ENCODE results near the gene PPME1.
"Not testable (repeated sequence)": the region's sequence is repeated elsewhere in the genome, so short reads cannot be mapped to it uniquely, and the experiment has no call there.

PPME1 gene

GRCh38 chr11:74170694-74171629 is at the start of gene PPME1, which contains the start of gene C2CD3:
PPME1 (plus strand) TSS chr11:74171289; CDS start chr11:74171422, 133 bp downstream.
C2CD3 (minus strand) TSS chr11:74171002; CDS start chr11:74170792, 210 bp downstream.
- Histone ChIP-seq H3K36me3 (ENCODE audit: control insufficient read depth, low read length) (peaks cover 55% of the 10 kb centered on the region), H3K27ac (ENCODE audit: low read depth, low read length) (peak within 1 kb of the TSS; percentile 70), H3K4me1 (ENCODE audit: control insufficient read depth, low read length) (peaks cover 38% of the 10 kb centered on the region), H3K9me3 (ENCODE audit: control insufficient read depth, insufficient read depth, low read length) (no peaks in the 10 kb centered on the region), H3K27me3 (ENCODE audit: control insufficient read depth, low read length) (no peaks in the 10 kb centered on the region), H3K4me2 (ENCODE audit: low read length) (peak within 1 kb of the TSS; percentile 88), H3F3A (ENCODE audit: control insufficient read depth, insufficient read depth) (no peaks in the 10 kb centered on the region), H3K79me2 (ENCODE audit: control insufficient read depth, low read length) (peaks cover 74% of the 10 kb centered on the region), H4K20me1 (ENCODE audit: control insufficient read depth, insufficient read depth, low read depth, low read length) (no peaks in the 10 kb centered on the region), H3K9me2 (replicated peaks; ENCODE audit: control insufficient read depth, low read length) (no peaks in the 10 kb centered on the region), H3K4me3 (ENCODE audit: low read length) (peak within 1 kb of the TSS; percentile 92)
- TF ChIP-seq CTCF (IDR thresholded peaks at IDR 0.05; ENCODE audit: low read depth, low read length, poor library complexity, severe bottlenecking) (peak; percentile 22), EZH2phosphoT487 (IDR thresholded peaks at IDR 0.05; ENCODE audit: borderline replicate concordance, low read length) (no peak)

- no peak overlapping the region for H3K27ac ChIP-seq (ENCODE audit: low read depth, low read length)
- peaks cover 26% of the 10 kb centered on the region for H3K36me3 ChIP-seq (ENCODE audit: control insufficient read depth, low read length)
- no peaks in the 10 kb centered on the region for H3K4me1 ChIP-seq (ENCODE audit: control insufficient read depth, low read length)
Observed at GRCh38 chr11:74121804-74122203, 49.3 kb upstream of the PPME1 start.

GRCh38 chr11:74123008-74123448 is 48.1 kb upstream of the PPME1 start:
- Histone ChIP-seq H3K79me2 (ENCODE audit: control insufficient read depth, low read length) (no peaks in the 10 kb centered on the region), H3K4me2 (ENCODE audit: low read length) (no peak overlapping the region), H3K4me3 (ENCODE audit: low read length) (no peak overlapping the region), H3K27ac (ENCODE audit: low read depth, low read length) (no peak overlapping the region), H3K4me1 (ENCODE audit: control insufficient read depth, low read length) (no peaks in the 10 kb centered on the region), H4K20me1 (ENCODE audit: control insufficient read depth, insufficient read depth, low read depth, low read length) (no peaks in the 10 kb centered on the region), H3K9me3 (ENCODE audit: control insufficient read depth, insufficient read depth, low read length) (no peaks in the 10 kb centered on the region), H3K27me3 (ENCODE audit: control insufficient read depth, low read length) (no peaks in the 10 kb centered on the region), H3K36me3 (ENCODE audit: control insufficient read depth, low read length) (peaks cover 18% of the 10 kb centered on the region), H3K9me2 (replicated peaks; ENCODE audit: control insufficient read depth, low read length) (no peaks in the 10 kb centered on the region), H3F3A (ENCODE audit: control insufficient read depth, insufficient read depth) (peaks cover 10% of the 10 kb centered on the region)
- TF ChIP-seq CTCF (IDR thresholded peaks at IDR 0.05; ENCODE audit: low read depth, low read length, poor library complexity, severe bottlenecking) (no peak), EZH2phosphoT487 (IDR thresholded peaks at IDR 0.05; ENCODE audit: borderline replicate concordance, low read length) (no peak)

More at GRCh38 chr11:74121804-74122203, 49.3 kb upstream of the PPME1 start:
- Histone ChIP-seq H3F3A (ENCODE audit: control insufficient read depth, insufficient read depth) (peaks cover 10% of the 10 kb centered on the region), H3K27me3 (ENCODE audit: control insufficient read depth, low read length) (no peaks in the 10 kb centered on the region), H3K4me2 (ENCODE audit: low read length) (no peak overlapping the region), H3K4me3 (ENCODE audit: low read length) (no peak overlapping the region), H4K20me1 (ENCODE audit: control insufficient read depth, insufficient read depth, low read depth, low read length) (no peaks in the 10 kb centered on the region), H3K79me2 (ENCODE audit: control insufficient read depth, low read length) (no peaks in the 10 kb centered on the region), H3K9me2 (replicated peaks; ENCODE audit: control insufficient read depth, low read length) (no peaks in the 10 kb centered on the region), H3K9me3 (ENCODE audit: control insufficient read depth, insufficient read depth, low read length) (no peaks in the 10 kb centered on the region)
- no peak for TF ChIP-seq CTCF (IDR thresholded peaks at IDR 0.05; ENCODE audit: low read depth, low read length, poor library complexity, severe bottlenecking)
- TF ChIP-seq EZH2phosphoT487 (IDR thresholded peaks at IDR 0.05; ENCODE audit: borderline replicate concordance, low read length): no peak

- H3K4me2 ChIP-seq (ENCODE audit: low read length); H3K27ac ChIP-seq (ENCODE audit: low read depth, low read length); H4K20me1 ChIP-seq (ENCODE audit: control insufficient read depth, insufficient read depth, low read depth, low read length); H3K79me2 ChIP-seq (ENCODE audit: control insufficient read depth, low read length); H3K4me3 ChIP-seq (ENCODE audit: low read length); H3F3A ChIP-seq (ENCODE audit: control insufficient read depth, insufficient read depth); H3K27me3 ChIP-seq (ENCODE audit: control insufficient read depth, low read length); H3K4me1 ChIP-seq (ENCODE audit: control insufficient read depth, low read length); H3K9me3 ChIP-seq (ENCODE audit: control insufficient read depth, insufficient read depth, low read length); H3K9me2 ChIP-seq (replicated peaks; ENCODE audit: control insufficient read depth, low read length): not testable (repeated sequence)
- H3K36me3 ChIP-seq (ENCODE audit: control insufficient read depth, low read length): peaks cover 34% of the 10 kb centered on the region
Observed at GRCh38 chr11:74129121-74129520, 42.0 kb upstream of the PPME1 start.
